GM18858 (cell line): ENCODE results near the gene ADARB2.
"Not testable (repeated sequence)": the region's sequence is repeated elsewhere in the genome, so short reads cannot be mapped to it uniquely, and the experiment has no call there.

Experiments
- ATAC-seq: cut with Tn5 transposase; IDR thresholded peaks from one replicate; pipeline ENCODE4 v1.9.1; 2021; ENCODE audit not compliant: unreplicated experiment

ADARB2 gene

DNA sequence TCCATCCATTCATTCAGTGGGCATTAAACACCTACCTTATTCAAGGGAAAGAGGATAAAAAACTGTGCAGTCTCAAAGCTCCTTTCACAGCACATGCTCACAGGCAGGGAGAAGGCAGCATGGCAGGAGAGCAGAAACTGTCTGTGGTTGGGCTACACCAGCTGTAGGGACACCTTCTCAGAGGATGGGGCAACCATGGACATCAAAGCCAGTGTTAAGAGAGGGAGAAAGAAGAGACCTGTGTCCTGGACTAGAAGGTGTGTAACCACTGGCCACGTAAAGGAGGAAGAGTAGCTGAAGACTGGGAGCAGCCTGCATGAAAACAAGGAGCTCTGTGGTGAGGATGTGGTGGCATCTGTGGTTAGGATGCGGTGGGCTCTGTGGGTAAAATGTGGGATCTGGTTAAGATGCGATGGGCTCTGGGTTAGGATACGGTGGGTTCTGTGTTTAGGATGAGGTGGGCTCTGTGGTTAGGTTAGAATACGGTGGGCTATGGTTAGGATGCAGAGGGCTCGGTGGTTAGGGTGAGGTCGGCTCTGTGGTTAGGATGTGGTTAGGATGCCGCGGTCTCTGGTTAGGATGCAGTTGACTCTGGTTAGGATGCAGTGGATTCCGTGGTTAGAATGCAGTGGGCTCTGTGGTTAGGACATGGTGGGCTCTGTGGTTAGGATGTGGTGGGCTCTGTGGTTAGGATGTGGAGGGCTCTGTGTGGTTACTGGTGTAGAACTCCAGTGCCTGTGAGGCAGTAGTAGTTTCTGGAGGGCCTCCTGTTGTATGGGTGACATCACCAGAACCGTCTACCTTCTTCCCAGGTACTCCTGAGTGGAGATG, 483.6 kb downstream of the ADARB2 start:
- ATAC-seq: no peak

DNA sequence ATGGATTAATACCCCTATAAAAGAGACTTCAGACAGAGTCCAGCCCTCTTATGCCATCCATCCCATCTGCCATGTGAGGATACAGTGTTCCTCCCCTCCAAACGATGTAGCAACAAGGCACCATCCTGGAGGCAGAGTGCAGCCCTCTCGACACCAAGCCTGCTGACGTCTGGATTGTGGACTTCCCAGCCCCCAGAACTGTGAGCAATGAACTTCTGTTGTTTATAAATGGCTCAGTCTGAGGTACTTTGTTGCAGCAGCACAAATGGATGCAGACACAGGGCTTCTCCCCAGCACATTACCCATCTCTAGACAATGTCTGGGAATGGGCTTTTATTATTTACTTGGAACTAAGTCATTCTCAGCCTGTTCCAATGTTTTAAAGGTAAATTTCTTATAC, 485.6 kb downstream of the ADARB2 start:
- ATAC-seq: no peak

DNA sequence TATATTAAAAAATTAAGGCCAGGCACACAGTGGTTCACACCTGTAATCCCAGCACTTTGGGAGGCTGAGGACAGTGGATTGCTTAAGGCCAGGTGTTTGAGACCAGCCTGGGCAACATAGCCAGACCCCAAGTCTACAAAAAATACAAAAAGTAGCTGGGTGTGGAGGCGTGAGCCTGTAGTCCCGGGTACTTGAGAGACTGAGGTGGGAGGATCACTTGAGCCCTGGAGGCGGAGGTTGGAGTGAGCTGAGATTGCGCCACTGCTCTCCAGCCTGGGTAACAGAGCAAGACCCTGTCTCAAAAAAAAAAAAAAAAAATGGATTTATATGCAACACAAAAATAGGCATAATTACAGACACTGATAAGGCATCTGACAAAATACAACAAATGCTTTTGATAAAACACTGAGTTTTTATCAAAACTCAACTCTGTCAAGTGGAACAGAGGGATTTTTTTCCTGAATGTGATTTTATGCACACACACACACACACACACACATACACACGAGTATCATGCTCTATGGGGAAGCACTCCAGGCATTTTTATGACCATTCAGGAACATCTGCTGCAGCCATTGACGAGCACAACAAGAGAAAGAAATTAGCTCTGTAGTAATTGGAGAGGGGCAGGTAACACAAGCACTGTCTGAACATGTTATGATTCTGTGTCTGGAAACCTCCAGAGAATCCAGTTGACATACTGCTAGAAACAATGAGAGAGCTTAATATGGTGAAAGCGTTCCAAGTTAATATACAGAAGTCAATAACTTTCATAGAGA, 488.0 kb downstream of the ADARB2 start:
- no peak for ATAC-seq

DNA sequence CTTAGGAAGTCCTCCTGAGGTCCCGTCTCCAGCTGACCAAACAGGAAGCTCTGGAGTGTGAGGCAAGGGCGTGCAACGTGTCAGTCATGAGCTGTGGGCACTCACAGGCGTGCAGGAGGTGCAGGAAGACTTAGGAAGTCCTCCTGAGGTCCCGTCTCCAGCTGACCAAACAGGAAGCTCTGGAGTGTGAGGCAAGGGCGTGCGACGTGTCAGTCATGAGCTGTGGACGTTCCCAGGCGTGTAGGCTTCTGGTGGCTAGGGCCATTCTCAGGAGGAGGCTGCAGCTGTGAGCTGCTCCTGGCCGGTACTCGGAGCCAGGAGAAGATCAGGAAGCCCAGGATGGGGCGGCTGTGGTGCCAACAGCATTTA, 489.1 kb downstream of the ADARB2 start:
- not testable (repeated sequence) for ATAC-seq

DNA sequence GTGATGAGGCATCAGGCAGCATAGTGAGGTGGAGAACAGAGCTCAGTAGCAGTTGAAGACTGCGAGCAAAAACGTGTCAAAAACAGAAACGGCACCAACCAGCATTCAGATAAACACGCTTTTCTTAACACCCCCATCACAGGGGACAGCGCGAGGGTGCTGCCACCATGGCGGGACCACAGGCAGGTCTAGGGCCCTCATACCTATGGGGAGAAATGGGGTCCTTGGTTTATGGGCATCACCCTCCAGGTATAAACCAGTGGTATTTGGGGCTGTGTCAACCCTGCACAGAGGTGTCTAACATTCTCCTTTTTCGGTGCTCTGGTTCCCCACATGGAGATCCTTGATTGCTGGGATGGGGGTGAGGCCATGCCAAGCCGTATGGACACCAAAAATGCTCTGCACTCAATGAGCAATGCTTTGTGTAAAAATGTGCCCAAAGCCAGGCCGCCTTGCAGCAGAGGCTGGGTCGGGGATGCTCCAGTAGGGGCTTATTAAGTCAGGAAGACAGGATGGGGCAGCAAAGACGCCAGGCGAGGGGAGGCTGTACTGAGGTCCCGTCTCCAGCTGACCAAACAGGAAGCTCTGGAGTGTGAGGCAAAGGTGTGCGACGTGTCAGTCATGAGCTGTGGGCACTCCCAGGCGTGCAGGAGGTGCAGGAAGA, 489.6 kb downstream of the ADARB2 start:
- ATAC-seq: no peak

DNA sequence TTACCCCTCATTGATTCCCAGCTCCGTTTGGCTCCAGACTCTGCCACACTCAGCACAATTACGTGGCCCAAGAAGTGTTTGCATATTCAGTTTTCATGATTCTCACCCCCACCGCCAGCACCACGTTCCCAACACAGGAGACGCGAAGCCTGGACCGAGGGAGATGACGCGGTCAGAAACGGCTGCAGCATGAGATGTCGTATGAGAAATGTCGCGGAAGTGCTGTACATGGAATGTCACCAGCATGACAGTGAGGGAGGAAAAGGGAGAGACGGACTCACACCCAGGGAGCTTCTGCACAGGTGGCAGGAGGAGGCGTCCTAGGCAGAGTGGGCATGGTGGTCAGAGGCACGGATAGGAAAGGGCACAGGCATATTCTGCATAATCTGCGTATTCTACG, 492.8 kb downstream of the ADARB2 start:
- ATAC-seq: no peak

DNA sequence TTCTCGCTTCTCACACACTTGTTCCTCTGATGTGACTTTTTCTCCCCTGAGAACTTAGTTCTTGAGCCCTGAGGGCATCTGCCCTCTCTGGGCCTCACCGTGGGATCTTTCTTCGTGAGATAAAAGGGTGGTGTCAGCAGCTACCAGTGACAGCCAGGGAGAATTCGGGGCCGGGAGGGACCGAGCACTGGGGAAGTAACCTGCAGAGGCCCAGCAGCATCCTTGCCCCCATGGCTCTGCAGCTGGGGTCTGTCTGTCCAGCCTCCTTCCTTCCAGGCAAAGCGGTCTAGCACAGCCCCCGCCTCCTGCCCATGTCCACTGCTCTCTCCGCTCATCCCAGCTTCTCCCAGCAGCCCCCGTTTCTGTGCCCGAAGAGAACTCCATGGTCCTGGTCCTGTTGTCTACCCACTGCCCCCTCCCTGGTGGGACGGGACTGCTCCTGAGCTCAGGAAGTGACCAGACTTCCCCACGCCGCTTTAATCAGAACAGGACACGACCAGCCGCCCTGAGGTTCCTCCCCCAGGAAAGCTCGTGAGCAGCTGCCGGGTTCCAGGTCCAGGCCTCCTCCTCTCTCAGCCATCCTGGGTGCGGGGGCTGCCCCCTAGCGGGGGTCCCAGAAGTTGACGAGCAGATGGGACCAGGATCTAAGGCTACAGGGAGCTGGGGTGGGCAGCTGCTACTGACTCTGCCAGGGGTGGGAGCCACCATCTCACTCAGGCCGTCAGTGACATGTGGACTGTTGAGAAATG, 493.7 kb downstream of the ADARB2 start:
- no peak for ATAC-seq

DNA sequence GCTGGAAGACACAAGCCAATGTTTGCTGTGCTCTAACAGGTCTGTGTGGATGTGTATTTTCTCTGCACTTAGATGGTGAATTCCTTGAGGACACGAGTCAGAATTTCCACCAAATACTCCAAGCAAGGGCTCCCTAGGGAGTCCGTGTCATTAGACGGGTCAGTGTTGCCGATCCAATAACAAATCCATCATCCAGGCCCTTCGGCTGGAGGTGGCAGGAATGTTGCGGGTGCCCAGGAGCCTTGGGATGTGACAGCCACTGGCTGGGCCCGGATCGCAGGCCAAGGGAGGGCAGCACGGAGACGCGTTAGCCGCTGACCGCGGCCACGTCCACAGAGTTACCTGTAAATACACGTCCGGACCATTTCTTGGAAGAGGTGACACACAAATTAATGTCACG, 494.4 kb downstream of the ADARB2 start:
- no peak for ATAC-seq

DNA sequence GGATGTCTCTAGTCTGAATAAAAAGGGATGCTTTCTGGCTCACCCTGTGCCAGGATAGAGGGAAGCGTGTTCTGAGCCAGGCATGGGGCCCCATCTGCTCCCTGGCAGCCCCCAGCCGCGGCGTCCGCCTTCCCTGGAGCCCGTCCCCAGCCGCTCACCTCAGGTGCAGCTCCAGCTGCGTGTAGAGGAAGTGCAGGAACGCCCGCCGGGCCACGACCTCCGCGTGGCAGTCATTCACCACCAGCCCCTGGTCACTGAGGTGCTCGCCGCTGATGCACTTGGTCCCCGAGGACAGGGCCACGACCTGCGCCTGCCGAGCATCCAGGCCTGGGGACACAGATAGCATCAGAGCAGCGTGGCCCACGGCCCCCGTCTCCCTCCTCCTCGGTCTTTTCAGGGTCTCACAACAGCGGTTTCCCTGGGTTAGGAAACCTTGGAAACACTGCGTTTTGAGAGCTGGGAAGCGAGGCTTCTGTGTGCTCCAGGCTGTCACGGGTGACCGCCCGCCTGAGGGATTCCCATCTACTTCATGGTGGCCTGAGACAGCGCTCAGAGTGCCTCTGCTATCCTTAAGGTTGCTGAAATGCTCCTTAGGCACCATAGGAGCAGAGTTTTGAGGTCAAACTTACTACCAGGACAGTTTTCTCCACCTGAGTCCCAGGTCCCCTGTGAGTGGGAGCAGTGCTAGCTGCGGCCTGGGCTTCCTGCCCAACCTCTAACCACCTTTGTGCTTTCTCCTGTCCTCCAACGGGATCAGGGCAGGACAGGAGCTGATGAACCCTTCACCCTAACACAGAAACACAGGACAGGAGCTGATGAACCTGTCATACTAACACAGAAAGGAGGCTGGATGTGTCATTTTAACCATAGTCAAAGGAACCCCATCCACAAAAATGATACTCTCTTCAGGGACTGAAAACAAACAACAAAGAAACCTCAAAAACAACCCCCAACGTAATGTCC, 495.1 kb downstream of the ADARB2 start:
- no peak for ATAC-seq

DNA sequence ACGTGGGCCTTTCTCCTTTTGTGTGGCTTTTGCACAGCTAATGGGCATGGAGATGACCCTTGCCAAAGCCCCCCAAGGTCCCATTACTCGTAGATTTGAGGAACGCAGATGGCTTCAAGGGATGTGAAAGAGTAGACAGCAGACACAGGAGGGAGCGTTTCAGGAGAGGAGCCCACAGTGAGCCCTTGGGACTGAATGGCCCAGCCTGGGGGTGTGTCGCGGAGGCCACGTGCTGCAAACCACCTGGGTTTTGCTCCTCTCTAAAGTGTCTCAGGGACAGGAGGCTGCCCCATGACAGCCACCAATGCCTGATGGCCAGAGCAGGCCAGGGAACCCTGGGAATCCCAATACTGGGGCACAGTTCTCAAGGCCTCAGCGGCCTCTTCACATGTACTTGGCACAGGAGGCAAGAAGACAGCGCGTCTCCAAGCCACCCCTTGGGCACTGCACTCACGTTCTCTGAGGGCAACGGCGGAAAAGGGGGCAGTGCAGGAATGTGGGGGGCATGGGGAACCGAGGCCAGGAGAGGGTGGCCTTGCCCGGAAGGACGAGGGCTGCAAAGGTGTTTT, 495.9 kb downstream of the ADARB2 start:
- ATAC-seq: no peak

DNA sequence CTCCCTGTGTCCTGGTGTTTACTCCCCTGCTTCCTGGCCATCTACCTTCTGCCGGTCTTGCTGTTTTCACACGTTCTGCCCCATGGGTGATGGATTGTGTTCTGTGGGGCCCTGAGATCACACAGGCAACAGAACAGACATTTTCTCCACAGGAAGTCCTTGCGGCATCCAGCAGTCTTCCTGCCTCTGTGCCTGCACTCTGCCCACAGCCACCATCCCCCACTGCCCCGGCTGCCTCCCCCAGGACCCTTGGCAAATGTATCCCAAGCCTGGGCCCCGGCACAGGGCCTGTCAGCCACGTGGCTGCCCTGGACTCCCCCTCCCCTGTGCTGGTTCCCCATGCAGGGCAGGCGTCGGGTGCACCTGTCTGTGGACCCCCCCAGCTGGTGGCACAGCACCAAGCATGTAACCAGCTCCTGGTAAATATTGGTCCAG, 497.0 kb downstream of the ADARB2 start:
- ATAC-seq: no peak

DNA sequence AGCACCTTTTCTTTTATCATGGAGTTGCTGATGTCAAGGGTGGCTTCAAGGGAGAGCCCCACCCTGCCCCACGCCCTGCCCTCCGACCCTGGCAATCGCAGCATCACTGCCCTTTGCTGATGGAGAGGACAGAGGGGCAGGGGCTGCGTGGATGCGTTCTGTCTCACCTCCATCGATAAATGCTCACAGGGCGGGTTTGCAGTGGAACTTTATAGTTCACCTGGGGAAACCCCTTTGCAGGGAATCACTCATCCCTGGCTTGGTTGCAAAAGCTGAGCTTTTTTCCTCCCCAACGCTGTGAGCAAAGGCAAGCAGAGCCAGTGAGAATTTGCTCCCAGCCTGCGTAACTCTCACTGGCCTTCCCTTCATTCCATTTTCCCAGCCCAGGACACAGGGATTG, 504.3 kb downstream of the ADARB2 start:
- ATAC-seq: no peak

DNA sequence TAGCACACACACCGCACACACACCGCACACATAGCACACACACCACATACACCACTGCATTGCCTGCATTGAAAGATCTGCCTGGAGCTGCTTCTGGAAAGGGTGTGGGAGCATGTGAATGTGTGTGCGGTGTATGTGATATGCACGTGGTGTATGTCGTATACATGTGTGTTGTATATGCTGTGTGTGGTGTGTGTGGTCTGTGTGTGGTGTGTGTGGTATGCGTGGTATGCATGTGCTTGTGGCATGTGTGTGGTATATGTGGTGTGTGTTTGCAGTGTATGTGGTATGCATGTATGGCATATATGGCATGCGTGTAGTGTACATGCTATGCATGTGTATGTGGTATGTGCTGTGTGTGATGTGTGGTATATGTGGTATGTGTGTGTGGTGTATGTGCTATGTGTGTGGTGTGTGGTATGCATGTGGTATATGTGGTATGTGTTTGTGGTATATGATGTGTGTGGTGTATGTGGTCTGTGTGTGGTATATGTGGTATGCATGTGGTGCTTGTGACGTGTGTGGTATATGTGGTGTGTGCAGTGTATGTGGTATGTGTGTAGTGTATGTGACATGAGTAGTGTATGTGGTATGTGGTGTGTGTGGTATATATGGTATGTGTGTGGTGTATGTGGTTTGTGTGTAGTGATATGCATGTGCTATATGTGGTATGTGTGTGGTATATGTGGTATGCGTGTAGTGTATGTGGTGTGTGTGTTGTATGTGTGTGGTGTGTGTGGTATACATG, 505.0 kb downstream of the ADARB2 start:
- no peak for ATAC-seq

DNA sequence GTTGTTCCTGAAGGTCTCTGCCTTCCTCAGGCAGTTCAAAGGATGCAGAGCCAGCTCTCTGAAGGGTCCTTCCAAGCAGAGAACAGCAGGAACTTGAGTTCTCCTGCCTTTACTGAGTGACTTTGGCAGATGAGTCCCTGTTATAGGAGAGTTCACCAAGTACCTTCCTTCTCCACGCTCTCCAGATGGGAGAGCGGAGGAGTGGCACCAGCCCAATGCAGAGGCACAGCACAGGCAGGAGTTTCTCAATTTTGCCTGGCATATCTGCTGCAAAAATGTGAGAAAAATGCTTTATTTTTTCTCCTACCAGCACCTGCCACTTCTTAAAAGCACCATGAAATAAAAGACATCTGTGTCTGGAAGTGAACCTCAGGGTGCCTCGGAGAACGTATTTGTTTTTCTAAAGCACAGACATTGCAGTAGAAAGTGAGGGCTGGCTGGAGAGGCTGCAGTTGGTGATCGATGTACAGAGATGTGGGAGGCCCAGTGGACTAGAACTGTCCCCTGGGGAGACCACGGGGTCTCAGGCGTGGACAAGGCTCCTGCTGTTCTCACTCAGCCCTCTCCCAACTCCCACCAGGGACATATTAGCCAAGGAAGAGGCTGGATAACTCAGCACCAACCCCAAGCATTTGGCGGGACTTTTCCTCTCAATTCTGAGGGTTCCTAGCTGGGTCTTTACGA, 506.6 kb downstream of the ADARB2 start:
- ATAC-seq: no peak

DNA sequence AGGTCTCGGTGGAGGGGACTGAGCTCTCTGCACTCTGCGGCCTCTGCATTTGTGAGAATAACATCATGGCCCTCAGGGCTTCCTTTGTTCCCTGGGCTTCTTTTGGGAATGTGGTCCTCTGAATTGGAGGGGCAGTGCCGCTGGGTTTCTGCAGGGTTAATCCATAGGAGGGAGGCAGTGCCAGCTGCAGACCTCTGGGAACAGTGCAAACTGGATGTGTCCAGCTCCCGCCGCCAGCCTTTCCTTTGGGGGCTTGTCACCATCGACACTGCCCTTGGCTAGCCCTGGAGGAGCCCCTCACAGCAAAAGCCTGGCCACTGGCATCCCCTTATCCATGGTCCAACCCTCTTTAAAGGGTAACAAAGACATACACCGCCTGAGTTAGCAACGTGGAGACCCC, 507.2 kb downstream of the ADARB2 start:
- ATAC-seq: no peak

DNA sequence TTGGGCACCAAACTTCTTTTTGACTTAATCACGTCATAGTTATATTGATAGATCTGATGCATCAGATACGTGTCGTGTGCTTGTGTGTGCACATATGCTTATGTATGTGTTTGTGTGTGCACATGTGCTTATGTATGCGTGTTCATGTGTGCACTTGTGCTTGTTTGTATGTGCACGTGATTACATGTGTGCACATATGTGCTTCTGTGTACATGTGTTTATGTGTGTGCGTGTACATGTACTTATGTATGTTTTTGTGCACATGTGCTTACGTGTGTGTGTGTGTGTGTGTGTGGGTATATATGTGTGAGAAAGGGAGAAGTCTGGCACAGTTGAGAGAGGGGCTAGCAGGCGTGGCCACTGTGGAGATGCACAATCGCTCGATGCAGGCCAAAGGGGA, 507.8 kb downstream of the ADARB2 start:
- no peak for ATAC-seq

DNA sequence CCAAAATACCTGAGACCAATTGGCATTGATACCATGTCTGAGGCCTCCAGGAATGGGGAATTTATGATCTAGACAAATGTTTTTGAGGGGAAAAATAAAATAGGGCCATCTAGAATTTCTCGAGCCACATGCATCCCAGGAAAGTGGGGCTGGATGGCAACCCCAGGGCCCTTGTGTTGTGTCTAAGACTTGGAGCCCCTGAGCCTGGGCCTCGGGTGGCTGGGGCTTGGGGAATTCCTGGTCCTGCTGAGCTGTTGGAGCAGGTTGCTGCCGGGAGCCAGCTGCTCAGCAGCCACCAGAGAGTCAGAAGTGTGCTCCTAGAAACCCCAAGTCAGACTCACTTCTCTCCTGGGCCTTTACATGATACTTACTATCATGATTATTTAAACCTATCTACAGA, 508.2 kb downstream of the ADARB2 start:
- ATAC-seq: no peak

DNA sequence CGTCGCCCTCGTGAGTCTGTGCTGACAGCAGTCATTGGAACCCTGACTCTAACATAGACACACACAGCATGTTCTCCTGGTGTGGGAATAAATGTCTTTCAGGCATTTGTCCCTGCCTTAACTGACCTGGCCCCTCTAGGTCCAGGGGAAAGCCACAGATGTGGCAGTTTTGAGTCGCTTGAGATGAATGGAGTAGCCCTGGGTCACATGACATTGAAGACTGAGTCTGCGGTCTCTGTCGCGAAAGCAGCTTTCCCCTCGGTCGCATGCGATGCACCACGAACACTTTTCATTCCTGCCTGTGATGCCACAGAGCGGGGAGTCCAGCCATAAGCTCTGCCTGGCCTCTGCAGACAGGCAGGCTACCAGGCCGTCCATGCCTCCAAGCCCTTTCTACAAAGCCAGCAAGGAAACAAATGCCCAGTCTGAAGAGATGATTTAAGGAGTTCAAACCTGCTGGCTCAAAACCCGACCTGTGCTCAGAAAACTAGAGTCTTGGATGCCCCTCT, 508.8 kb downstream of the ADARB2 start:
- no peak for ATAC-seq
